HEK293T (cell line): ENCODE measurements around the gene MPND.

Source experiments
- CTCF ChIA-PET: fragments of 350-600 bp; formaldehyde crosslinking; extraction: SDS; loops from one replicate; lab custom pipeline; 2021; ENCODE audit warnings: antibody characterized with exemption, inconsistent platforms; lab: Yijun Ruan, JAX
- POLR2A ChIA-PET: fragments of 350-600 bp; formaldehyde crosslinking; extraction: SDS; loops from one replicate; lab custom pipeline; 2020; ENCODE audit warnings: antibody characterized with exemption, inconsistent platforms; lab: Yijun Ruan, JAX
- DNase-seq: peaks from one replicate; pipeline ENCODE4 v3.0.0; 2012; ENCODE audit warnings: mixed read lengths; ENCODE audit errors: extremely low spot score
- ARNT ChIP-seq: fragments of 450-650 bp; IDR thresholded peaks from 2 replicates; pipeline ENCODE4 v1.6.1; 2017; ENCODE audit warnings: mild to moderate bottlenecking
- BHLHE40 ChIP-seq: fragments of 450-650 bp; IDR thresholded peaks from 2 replicates; pipeline ENCODE4 v1.6.1; 2016; ENCODE audit warnings: mild to moderate bottlenecking, moderate library complexity, borderline replicate concordance
- CTBP1 ChIP-seq: fragments of 450-650 bp; IDR thresholded peaks from 2 replicates; pipeline ENCODE4 v1.6.1; 2016; ENCODE audit warnings: borderline replicate concordance
- ELF4 ChIP-seq: fragments of 450-650 bp; IDR thresholded peaks from 2 replicates; pipeline ENCODE4 v1.6.1; 2017; ENCODE audit warnings: antibody characterized with exemption
- FOXA1 ChIP-seq: fragments of 450-650 bp; IDR thresholded peaks from 2 replicates; pipeline ENCODE4 v1.6.1; 2016; ENCODE audit warnings: mild to moderate bottlenecking
- FOXK2 ChIP-seq: fragments of 450-650 bp; IDR thresholded peaks from 2 replicates; pipeline ENCODE4 v1.6.1; 2016; ENCODE audit warnings: mild to moderate bottlenecking
- FOXM1 ChIP-seq: fragments of 450-650 bp; IDR thresholded peaks from 2 replicates; pipeline ENCODE4 v1.6.1; 2017; ENCODE audit warnings: mild to moderate bottlenecking, borderline replicate concordance
- HDGF ChIP-seq: fragments of 450-650 bp; IDR thresholded peaks from 2 replicates; pipeline ENCODE4 v1.6.1; 2017; ENCODE audit warnings: antibody characterized with exemption, borderline replicate concordance
- L3MBTL2 ChIP-seq: fragments of 450-650 bp; conservative IDR thresholded peaks from 2 replicates; pipeline ENCODE4 v1.6.1; 2016; ENCODE audit warnings: mild to moderate bottlenecking
- LEF1 ChIP-seq: fragments of 450-650 bp; IDR thresholded peaks from 2 replicates; pipeline ENCODE4 v1.6.1; 2017; ENCODE audit warnings: mild to moderate bottlenecking, borderline replicate concordance
- NFRKB ChIP-seq: fragments of 450-650 bp; IDR thresholded peaks from 2 replicates; pipeline ENCODE4 v1.6.1; 2016; ENCODE audit warnings: mild to moderate bottlenecking, moderate library complexity
- PKNOX1 ChIP-seq: fragments of 450-650 bp; IDR thresholded peaks from 2 replicates; pipeline ENCODE4 v1.6.1; 2016
- SP1 ChIP-seq: fragments of 450-650 bp; IDR thresholded peaks from 2 replicates; pipeline ENCODE4 v1.6.1; 2017
- SUZ12 ChIP-seq: fragments of 450-650 bp; IDR thresholded peaks from 2 replicates; pipeline ENCODE4 v1.6.1; 2016; ENCODE audit warnings: mild to moderate bottlenecking
- TARDBP ChIP-seq: fragments of 450-650 bp; IDR thresholded peaks from 2 replicates; pipeline ENCODE4 v1.6.1; 2016
- ZNF384 ChIP-seq: fragments of 450-650 bp; IDR thresholded peaks from 2 replicates; pipeline ENCODE4 v1.6.1; 2016

The MPND gene

DNA sequence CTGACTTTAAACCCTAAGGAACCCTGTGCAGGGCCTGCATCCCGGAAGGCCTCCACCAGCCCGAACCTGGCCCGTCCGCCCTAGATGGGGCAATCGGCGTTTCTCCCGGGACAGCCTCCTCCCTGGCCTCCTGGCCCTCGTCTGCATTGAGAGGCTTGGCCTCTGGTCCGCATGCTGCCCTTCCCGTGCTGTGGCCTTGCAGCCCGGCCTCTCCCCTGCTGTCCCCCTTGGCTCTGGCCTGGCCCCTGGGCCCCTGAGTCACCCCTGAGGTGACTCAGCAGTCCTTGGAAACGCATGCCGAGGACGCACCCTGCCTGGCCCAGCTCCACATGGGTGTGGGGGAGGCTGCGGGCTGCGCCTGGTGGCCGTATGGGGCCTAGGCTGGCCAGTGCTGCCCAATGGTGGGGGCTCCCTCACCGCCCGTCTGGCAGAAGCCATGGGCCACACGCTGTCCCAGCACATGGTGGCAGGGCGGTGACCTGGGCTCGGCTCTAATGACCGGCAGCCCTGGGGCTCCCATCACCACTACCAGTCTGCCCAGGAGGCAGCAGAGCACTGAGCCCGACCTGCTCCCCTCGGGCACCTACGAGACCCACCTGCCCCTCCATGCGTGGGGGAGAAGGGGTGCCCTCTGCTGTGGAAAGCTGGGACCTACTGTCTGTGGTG, 31.3 kb downstream of the MPND start:
- no peak for DNase-seq
- no peak for TF ChIP-seq ELF4
- TF ChIP-seq FOXM1, result no peak
- TF ChIP-seq FOXA1, result no peak
- no peak for TF ChIP-seq CTBP1
- no peak for TF ChIP-seq TARDBP
- TF ChIP-seq ZNF384, result no peak
- no peak for TF ChIP-seq ARNT
- no peak for TF ChIP-seq SUZ12
- no peak for TF ChIP-seq HDGF
- TF ChIP-seq FOXK2, result no peak
- TF ChIP-seq SP1, result no peak
- POLR2A ChIA-PET, result no interaction called here
- CTCF ChIA-PET, result interaction anchor here (0.7 to 3.0 kb wide), 2 partner anchors 22 to 107 kb away, joined by 3 to 12 read pairs; no protein-coding TSS in a partner anchor

DNA sequence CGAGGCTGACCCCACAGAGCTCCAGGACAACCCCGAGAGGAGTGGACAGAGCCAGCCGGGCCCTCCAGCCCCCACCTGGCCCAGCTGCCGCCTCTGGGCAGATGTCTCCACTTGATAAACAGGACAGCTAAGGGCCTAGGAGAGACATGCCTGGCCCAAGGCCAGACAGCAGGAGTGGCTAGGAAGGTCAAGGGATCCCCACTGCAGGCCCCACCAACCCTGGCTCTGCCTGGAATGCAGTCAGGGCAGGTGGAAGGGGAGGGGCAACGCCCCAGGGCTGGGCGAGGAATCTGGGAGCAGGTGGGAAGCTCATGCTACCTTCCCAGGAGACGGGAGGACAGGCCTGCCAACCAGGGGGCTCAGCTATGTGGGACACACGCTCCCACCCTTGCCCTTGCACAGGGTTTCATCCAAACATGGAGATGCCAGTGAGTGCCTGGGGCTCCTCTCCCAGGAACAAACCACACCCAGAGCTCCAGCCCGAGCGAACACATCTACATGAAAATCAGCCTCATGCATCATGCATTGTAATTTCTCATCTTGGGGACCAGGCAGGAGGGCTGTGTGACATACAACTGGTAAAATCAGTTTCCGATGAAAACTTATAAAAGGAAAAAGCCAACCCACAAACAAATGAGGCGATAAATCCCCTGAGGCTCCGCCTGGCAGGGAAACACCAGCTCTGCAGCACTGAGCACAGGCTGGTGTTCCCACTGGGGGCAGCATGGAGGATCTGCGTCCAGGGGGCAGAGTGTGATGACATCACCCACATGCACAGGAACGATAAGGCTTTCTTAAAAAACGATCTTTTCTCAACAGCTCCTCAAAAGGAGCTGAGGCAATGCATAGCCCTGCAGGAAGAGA, 32.0 kb downstream of the MPND start:
- peak; percentile 55 for DNase-seq
- ChIA-PET CTCF (interaction anchor here (0.7 to 3.0 kb wide), 5 partner anchors 18 to 108 kb away, joined by 3 to 13 read pairs (median 4); partner anchors contain the start of gene SH3GL1), POLR2A (interaction anchor here (1.3 to 1.5 kb wide), 2 partner anchors 27 to 32 kb away, joined by 6 to 7 read pairs; partner anchors contain the start of genes CHAF1A and MPND)
- TF ChIP-seq ARNT, result no peak
- TF ChIP-seq L3MBTL2, result no peak
- TF ChIP-seq BHLHE40, result no peak
- no peak for TF ChIP-seq LEF1
- TF ChIP-seq SP1, result no peak
- no peak for TF ChIP-seq TARDBP

GRCh38 chr19:4376028-4376670, 32.8 kb downstream of the MPND start:
- DNase-seq, result no peak
- ChIA-PET CTCF (interaction anchor here (0.6 to 3.0 kb wide), 6 partner anchors 17 to 149 kb away, joined by 3 to 13 read pairs (median 6); partner anchors contain the start of gene SH3GL1), POLR2A (interaction anchor here (1.3 to 1.5 kb wide), 2 partner anchors 26 to 33 kb away, joined by 6 to 7 read pairs; partner anchors contain the start of genes CHAF1A and MPND)

GRCh38 chr19:4376671-4376990, 33.3 kb downstream of the MPND start:
- ChIA-PET CTCF (interaction anchor here (0.6 to 3.0 kb wide), 6 partner anchors 17 to 149 kb away, joined by 3 to 13 read pairs (median 6); partner anchors contain the start of gene SH3GL1), POLR2A (interaction anchor here (0.9 to 1.5 kb wide), 2 partner anchors 24 to 33 kb away, joined by 3 to 7 read pairs; partner anchors contain the start of gene MPND)
- no peak for DNase-seq
- TF ChIP-seq ZNF384 (no peak), SP1 (no peak), SUZ12 (no peak), NFRKB (no peak), FOXA1 (no peak), ELF4 (no peak), FOXM1 (no peak), HDGF (no peak), TARDBP (no peak), BHLHE40 (no peak), CTBP1 (no peak), PKNOX1 (no peak), ARNT (no peak), LEF1 (no peak), FOXK2 (no peak)

More at GRCh38 chr19:4376028-4376670, 32.8 kb downstream of the MPND start:
- TF ChIP-seq BHLHE40 (no peak), FOXA1 (no peak), CTBP1 (no peak), HDGF (no peak), ELF4 (no peak), LEF1 (no peak), ARNT (no peak), ZNF384 (no peak), FOXM1 (no peak), SUZ12 (no peak), FOXK2 (no peak)

- TF ChIP-seq ARNT, result no peak
- no peak for TF ChIP-seq CTBP1
- no peak for TF ChIP-seq SUZ12
- TF ChIP-seq ELF4, result no peak
- no peak for TF ChIP-seq BHLHE40
- no peak for DNase-seq
- POLR2A ChIA-PET, result interaction anchor here (0.9 to 1.6 kb wide), 2 partner anchors 23 to 25 kb away, joined by 3 to 5 read pairs; partner anchors contain the start of gene SH3GL1
- CTCF ChIA-PET, result interaction anchor here (0.6 to 3.0 kb wide), 5 partner anchors 23 to 148 kb away, joined by 3 to 13 read pairs (median 8); partner anchors contain the start of gene SH3GL1
Measured at GRCh38 chr19:4376991-4377781, 33.8 kb downstream of the MPND start.

- no peak for DNase-seq
- TF ChIP-seq ARNT (no peak), CTBP1 (no peak), ZNF384 (no peak), FOXK2 (no peak), PKNOX1 (no peak), L3MBTL2 (no peak), SP1 (no peak), NFRKB (no peak), ELF4 (no peak), HDGF (no peak), FOXA1 (no peak), LEF1 (no peak), BHLHE40 (no peak), TARDBP (no peak), SUZ12 (no peak)
- ChIA-PET CTCF (no interaction called here), POLR2A (no interaction called here)
Measured at GRCh38 chr19:4378886-4379285, 35.5 kb downstream of the MPND start.
